ENCODE results near the gene ZC2HC1C. TPM values are rescaled to one million over a fixed set of nuclear protein-coding genes. Genes with fewer than 3 reads are reported as not detected.
"Not testable (repeated sequence)": the region's sequence is repeated elsewhere in the genome, so short reads cannot be mapped to it uniquely, and the experiment has no call there.

Gene ZC2HC1C
- total RNA-seq, 1 donor from 2014 or later = 2.8 TPM

DNA sequence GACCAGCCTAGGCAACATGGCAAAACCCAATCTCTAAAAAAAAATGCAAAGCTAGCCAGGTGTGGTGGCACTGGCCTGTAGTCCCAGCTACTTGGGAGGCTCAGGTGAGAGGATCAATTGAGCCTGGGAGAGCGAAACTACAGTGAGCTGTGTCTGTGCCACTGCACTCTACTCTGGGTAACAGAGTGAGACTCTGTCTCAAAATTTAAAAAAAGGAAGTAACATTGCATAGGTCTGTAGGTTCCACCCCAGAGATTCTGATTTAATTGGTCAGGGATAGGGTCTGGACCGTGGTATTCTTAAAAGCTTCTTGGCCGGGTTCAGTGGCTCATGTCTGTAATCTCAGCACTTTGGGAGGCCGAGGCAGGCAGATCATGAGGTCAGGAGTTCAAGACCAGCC lies 26.2 kb downstream of the ZC2HC1C start:
- no peak for DNase-seq

GRCh38 chr14:75096959-75097358 lies 27.5 kb downstream of the ZC2HC1C start:
- no peak for DNase-seq

DNA sequence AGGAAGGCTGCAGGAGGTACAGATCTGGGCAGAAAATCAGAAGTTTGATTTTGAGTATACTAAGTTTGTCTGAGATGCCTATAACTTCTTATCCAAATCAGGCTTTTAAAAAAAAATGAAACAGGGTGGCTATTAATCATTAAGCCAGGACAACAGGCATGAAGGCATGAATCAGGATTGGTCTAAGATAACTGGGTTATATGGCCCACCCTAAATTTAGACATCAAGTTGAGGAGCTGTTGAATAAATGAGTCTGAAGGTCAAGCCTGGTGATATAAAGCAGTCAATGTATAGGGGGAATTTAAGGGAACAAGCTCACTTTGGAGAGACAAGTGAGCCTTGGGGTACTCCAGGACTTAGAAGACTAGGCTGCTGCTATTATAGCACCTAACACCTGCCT lies 28.8 kb downstream of the ZC2HC1C start:
- DNase-seq = no peak

DNA sequence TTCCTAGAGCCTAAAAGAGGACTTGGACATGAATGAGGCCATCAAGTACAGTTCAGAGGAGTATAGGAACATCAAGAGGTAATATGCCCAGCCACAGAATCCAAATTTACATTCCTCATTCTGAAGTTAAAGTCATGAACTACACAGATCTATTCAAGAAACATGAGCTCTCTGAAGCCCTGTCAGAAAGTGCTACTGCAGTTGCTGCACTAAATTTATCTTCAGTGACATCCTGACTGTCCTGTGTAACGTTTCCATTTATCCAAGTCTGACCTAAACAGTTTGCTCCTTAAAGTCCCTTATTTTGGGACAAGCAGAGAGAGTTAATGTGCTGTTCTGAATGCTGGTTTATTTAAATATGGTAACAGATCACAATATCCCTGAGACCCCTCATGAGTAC lies 29.2 kb downstream of the ZC2HC1C start:
- DNase-seq = no peak

- no peak for DNase-seq
Measured at GRCh38 chr14:75101491-75101890, 32.0 kb downstream of the ZC2HC1C start.

DNA sequence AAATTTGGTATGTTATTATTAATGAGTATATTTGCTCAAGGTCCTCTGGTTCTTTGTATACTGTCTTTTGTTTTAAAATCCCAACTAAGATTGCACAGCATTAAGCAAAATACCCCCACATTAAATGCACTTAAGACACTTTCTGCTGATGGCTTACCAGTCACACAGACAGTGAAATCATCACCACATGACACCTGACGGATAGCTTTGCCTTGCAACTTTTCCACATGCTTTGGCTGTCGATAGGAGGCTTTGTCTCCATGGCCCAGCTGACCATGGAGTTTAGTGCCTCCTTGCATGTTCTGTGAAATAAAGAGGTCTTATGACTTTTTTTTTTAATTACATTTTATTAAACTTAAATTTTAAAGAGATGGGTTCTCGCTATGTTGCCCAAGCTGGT lies 37.7 kb downstream of the ZC2HC1C start:
- no peak for DNase-seq

DNA sequence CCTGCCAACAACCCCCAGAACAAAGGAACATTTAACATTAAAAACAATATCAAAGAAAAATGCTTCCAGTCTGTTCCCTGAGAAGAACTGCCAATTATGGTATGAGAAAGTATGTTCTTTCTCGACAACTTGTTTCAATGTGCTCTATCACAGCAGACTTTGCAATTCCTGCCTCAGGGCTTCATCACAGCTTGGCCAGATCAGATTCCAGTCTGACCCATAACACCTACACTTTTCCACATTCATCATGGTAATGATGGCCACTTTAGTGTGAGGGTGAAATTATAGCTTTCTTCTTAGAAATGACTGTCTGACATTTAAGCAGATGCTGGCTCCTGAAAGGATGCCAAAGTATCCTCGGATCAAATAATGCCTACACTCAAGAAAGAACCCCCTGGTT lies 40.4 kb downstream of the ZC2HC1C start:
- no peak for DNase-seq

GRCh38 chr14:75113932-75114539 lies 44.6 kb downstream of the ZC2HC1C start:
- no peak for DNase-seq

DNA sequence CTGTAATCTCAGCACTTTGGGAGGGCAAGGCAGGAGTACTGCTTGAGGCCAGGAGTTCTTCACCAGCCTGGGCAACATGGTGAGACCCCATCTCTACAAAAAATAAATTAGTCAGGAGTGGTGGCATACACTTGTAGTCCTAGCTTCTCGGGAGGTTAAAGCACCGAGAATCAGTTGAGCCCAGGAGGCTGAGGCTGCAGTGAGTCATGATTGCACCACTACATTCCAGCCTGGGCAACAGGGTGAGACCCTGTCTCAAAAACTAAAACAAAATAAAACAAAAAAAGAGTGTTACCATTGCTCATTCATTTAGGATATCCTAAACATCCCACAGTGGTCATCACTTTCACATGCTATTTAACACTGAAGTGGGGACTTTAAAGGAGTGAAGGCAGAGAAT lies 49.6 kb downstream of the ZC2HC1C start:
- no peak for DNase-seq

GRCh38 chr14:75120541-75121291 lies 51.3 kb downstream of the ZC2HC1C start:
- no peak for DNase-seq

DNA sequence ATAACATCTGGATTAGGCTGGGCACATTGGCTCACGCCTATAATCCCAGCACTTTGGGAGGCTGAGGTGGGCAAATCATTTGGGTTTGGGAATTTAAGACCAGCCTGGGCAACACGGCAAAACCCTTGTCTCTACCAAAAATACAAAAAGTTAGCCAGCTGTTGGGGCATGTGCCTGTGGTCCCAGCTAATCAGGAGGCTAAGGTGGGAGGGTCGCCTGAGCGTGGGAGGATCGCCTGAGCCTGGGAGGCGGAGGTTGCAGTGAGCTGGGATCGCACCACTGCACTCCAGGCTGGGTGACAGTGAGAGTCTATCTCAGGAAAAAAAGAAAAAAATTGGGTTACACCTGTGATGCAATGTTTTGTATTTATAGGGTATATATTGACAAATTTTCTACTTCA lies 52.1 kb downstream of the ZC2HC1C start:
- no peak for DNase-seq

DNA sequence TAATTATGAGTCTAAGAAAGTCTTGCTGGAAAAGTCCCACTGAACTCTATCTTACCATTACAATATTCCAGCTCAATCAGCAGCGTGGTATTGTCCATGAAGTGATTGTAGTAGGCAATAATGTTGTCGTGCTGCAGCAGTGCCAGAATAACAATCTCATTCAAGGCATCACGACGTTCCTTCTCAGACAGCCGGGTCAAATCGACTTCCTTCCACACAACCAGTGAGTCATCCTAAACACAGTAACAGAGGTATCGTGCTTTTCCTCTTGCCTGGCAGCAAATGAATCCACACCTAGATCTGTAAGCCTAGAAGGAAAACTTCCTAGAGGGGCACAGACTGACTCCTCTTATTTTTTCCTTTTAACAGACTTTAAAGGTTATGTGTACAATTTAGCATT lies 54.5 kb downstream of the ZC2HC1C start:
- DNase-seq = no peak

GRCh38 chr14:75125617-75126016 lies 56.2 kb downstream of the ZC2HC1C start:
- DNase-seq = no peak

- no peak for DNase-seq
Measured at GRCh38 chr14:75126121-75126544, 56.7 kb downstream of the ZC2HC1C start.

DNA sequence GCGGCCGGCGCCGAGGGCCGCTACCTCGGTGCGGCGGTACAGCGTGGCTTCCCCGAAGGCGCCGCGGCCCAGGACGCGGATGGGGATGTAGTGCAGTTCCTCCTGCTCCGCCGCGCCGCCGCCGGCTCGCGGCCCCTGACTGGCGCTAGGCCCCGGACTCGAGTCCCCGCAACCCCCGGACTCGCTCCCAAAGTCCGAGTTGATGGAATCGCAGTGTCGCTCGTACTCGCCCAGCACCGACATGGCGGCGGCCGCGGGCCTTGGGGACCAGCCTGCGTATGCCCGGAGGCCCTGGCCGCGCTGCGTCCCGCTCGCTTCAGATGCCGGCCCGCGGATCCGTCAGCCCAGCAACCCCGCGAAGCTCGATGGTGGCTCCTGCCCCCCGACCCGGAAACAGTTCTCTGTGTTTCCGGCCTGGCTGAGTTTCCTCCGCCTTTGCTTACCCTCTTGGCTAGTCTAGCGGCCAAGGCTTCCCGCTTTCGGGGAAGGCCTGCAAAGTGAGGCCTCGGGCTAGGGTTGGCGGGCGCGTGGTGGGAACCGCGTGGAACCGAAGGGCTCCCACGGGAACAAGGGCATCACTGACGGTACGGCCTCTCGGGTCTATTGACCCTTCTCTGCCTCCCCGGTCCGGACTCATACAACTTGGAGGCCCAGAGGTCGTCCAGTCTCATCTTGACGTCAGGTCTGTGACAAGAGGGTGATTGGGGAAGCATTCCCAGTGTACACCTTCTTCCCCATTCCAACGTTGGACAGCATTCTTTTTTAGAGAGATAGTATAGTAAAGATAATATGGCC lies 57.4 kb downstream of the ZC2HC1C start, which contains the start of gene NEK9:
TSS of gene NEK9 (minus strand) at position 370 of the 795 bp plus-strand sequence. CDS start at position 243, 127 bp downstream.
- DNase-seq = peak; percentile 91

DNA sequence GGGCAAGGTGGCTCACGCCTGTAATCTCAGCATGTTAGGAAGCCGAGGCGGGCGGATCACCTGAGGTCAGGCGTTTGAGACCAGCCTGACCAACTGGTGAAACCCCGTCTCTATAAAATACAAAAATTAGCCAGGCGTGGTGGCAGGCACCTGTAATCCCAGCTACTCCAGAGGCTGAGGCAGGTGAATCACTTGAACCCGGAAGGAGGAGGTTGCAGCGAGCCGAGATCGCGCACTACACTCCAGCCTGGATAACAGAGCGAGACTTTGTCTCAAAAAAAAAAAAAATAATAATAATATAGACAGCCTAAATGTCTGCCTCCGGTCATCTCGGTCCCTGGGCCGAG lies 58.0 kb downstream of the ZC2HC1C start:
- not testable (repeated sequence) for DNase-seq

- no peak for DNase-seq
Measured at GRCh38 chr14:75127903-75128595, 58.6 kb downstream of the ZC2HC1C start.

DNA sequence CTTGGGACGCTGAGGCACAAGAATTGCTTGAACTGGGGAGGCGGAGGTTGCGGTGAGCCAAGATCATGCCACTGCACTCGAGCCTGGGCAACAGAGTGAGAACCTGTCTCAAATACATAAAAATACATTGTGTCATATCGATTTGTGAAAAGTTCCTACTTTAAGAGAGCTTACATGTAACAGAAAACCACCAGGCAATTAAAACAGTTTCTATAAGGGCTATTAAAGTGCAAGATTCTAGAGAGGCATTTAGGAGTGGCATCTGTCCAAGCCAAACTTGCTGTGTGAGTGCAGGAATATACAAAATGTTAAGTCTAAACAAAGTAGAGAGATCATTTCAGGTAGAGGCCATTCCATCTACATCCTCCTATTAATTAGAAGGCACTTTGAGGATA lies 59.2 kb downstream of the ZC2HC1C start:
- no peak for DNase-seq
